Activated CD4-positive, alpha-beta T cell treated with anti-CD3 and anti-CD28 coated beads, Interleukin-2, amount 10 ng/mL, durations not matched to agents 7 days and 5 days (primary cell): ENCODE data around the gene RP9. TPM values are rescaled to one million over a fixed set of nuclear protein-coding genes. Genes with fewer than 3 reads are reported as not detected.

Experiments
- CTCF ChIA-PET: fragments of 350-600 bp; sonication (Branson Sonifier 250); formaldehyde crosslinking; loops from one replicate; lab custom pipeline; 2021; ENCODE audit warnings: antibody characterized with exemption; lab: Charles Lee
- POLR2A ChIA-PET: fragments of 350-600 bp; sonication (Branson Sonifier 250); formaldehyde crosslinking; loops from one replicate; lab custom pipeline; 2021; ENCODE audit warnings: antibody characterized with exemption; lab: Charles Lee
- DNase-seq: peaks from one replicate; pipeline ENCODE4 v3.0.0-alpha.2; 2020
- H3K27ac Mint-ChIP-seq: one replicate; pipeline ENCODE4 v1.8.0; 2021; ENCODE audit warnings: mild to moderate bottlenecking, moderate library complexity, mixed read lengths
- H3K27me3 Mint-ChIP-seq: one replicate; pipeline ENCODE4 v1.8.0; 2021; ENCODE audit warnings: mixed read lengths
- H3K36me3 Mint-ChIP-seq: one replicate; pipeline ENCODE4 v1.8.0; 2021; ENCODE audit warnings: low read depth, mixed read lengths
- H3K4me1 Mint-ChIP-seq: one replicate; pipeline ENCODE4 v1.8.0; 2021; ENCODE audit warnings: mixed read lengths
- H3K4me3 Mint-ChIP-seq: one replicate; pipeline ENCODE4 v1.8.0; 2021; ENCODE audit warnings: mild to moderate bottlenecking, moderate library complexity, mixed read lengths
- H3K9me3 Mint-ChIP-seq: one replicate; pipeline ENCODE4 v1.8.0; 2021; ENCODE audit warnings: mixed read lengths
- total RNA-seq, 2 experiments: library from RNA; stranded (reverse); gene quantifications; one replicate each; pipeline ENCODE4 v1.2.3, GENCODE V29; 2021

The RP9 gene
- total RNA-seq, 2 experiments from 2014 or later = 10.8 to 13.2 TPM

GRCh38 chr7:33073243-33073642 is 36.0 kb downstream of the RP9 start:
- H3K4me1 Mint-ChIP-seq = peaks cover 13% of the 10 kb centered on the region
- H3K27me3 Mint-ChIP-seq = peaks cover 20% of the 10 kb centered on the region
- peaks cover 6% of the 10 kb centered on the region for H3K9me3 Mint-ChIP-seq
- no peaks in the 10 kb centered on the region for H3K36me3 Mint-ChIP-seq
- no peak for DNase-seq
- CTCF ChIA-PET = interaction anchor here (0.6 to 1.5 kb wide), 6 partner anchors 9 to 37 kb away, joined by 3 to 6 read pairs (median 4); partner anchors contain the start of gene NT5C3A
- H3K4me3 Mint-ChIP-seq = no peak overlapping the region
- POLR2A ChIA-PET = interaction anchor here (0.6 kb wide), 1 partner anchor 110 kb away, joined by 3 read pairs; no protein-coding TSS in a partner anchor
- no peak overlapping the region for H3K27ac Mint-ChIP-seq

DNA sequence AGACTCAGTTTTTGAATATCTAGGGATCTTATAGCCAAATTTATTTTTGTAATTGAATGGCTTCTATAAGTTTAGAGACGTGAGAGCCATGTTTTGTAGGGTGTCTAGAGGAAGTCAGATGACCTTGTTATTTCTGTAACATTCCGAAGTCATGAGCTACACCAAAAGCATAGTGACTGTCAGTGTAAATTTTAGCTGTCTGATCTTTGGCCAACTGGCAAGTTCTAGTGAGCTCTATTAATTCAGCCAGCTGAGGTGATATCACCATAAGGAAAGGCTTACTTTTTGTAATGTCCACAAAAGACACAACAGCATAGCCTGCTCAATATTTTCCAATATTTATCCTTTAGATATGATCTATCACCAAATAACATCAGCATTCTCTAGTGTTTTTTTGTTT is 36.7 kb downstream of the RP9 start:
- ChIA-PET CTCF (interaction anchor here (0.9 to 1.5 kb wide), 5 partner anchors 9 to 37 kb away, joined by 3 to 6 read pairs (median 4); partner anchors contain the start of gene NT5C3A), POLR2A (interaction anchor here (0.6 kb wide), 1 partner anchor 111 kb away, joined by 3 read pairs; no protein-coding TSS in a partner anchor)
- Mint-ChIP-seq H3K27ac (no peak overlapping the region), H3K4me1 (peaks cover 11% of the 10 kb centered on the region), H3K9me3 (peaks cover 6% of the 10 kb centered on the region), H3K4me3 (no peak overlapping the region), H3K36me3 (no peaks in the 10 kb centered on the region), H3K27me3 (peaks cover 20% of the 10 kb centered on the region)
- no peak for DNase-seq

GRCh38 chr7:33070831-33071230 is 38.4 kb downstream of the RP9 start:
- Mint-ChIP-seq H3K4me3 (no peak overlapping the region), H3K4me1 (no peaks in the 10 kb centered on the region), H3K27ac (no peak overlapping the region), H3K36me3 (peaks cover under 1% of the 10 kb centered on the region), H3K9me3 (peaks cover 17% of the 10 kb centered on the region), H3K27me3 (peaks cover 32% of the 10 kb centered on the region)
- ChIA-PET CTCF (no interaction called here), POLR2A (no interaction called here)
- DNase-seq = no peak

- peaks cover 2% of the 10 kb centered on the region for H3K36me3 Mint-ChIP-seq
- H3K27me3 Mint-ChIP-seq = peaks cover 32% of the 10 kb centered on the region
- H3K4me3 Mint-ChIP-seq = no peak overlapping the region
- CTCF ChIA-PET = no interaction called here
- no peak for DNase-seq
- POLR2A ChIA-PET = no interaction called here
- H3K9me3 Mint-ChIP-seq = peaks cover 18% of the 10 kb centered on the region
- H3K27ac Mint-ChIP-seq = no peak overlapping the region
- no peaks in the 10 kb centered on the region for H3K4me1 Mint-ChIP-seq
Measured at GRCh38 chr7:33070277-33070676, 38.9 kb downstream of the RP9 start.

DNA sequence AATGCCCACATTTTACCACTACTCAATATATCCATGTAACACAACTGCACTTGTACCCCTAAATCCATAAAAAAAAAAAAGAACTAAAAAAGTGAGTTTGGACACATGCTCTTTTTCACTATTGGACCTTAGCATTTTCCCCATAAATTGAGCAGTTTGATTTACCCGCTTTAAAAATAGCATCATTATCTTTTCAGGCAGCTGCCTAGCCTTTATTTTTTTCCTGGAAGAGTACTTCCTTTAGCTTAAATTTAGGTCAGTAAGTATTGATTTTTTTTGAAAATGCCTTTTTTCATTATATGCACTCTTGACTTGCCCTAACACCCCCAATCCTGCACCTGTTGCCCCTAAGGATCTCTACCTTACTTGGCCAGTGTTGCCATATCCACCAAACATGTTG is 41.3 kb downstream of the RP9 start:
- H3K36me3 Mint-ChIP-seq = peaks cover 6% of the 10 kb centered on the region
- ChIA-PET POLR2A (no interaction called here), CTCF (interaction anchor here (0.6 kb wide), 1 partner anchor 288 kb away, joined by 9 read pairs; no protein-coding TSS in a partner anchor)
- no peak overlapping the region for H3K27ac Mint-ChIP-seq
- H3K4me3 Mint-ChIP-seq = no peak overlapping the region
- H3K27me3 Mint-ChIP-seq = peaks cover 22% of the 10 kb centered on the region
- peaks cover 18% of the 10 kb centered on the region for H3K9me3 Mint-ChIP-seq
- H3K4me1 Mint-ChIP-seq = peaks cover 14% of the 10 kb centered on the region
- DNase-seq = no peak

DNA sequence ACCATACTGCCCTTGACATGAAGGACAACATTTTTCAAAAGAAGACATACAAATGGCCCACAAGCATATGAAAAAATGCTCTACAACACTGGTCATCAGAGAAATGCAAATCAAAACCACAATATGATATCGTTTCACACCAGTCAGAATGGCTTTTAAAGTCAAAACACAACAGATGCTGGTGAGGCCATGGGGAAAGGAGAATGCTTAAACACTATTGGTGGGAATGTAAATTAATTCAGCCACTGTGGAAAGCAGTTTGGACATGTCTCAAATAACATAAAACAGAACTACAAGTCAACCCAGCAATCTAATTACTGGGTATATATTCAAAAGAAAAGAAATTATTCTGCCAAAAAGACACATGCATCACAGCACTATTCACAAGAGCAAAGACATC is 42.4 kb downstream of the RP9 start:
- peaks cover 6% of the 10 kb centered on the region for H3K36me3 Mint-ChIP-seq
- peaks cover 18% of the 10 kb centered on the region for H3K9me3 Mint-ChIP-seq
- ChIA-PET POLR2A (no interaction called here), CTCF (no interaction called here)
- no peak overlapping the region for H3K4me3 Mint-ChIP-seq
- peaks cover 22% of the 10 kb centered on the region for H3K27me3 Mint-ChIP-seq
- no peak for DNase-seq
- H3K4me1 Mint-ChIP-seq = peaks cover 15% of the 10 kb centered on the region
- H3K27ac Mint-ChIP-seq = no peak overlapping the region

GRCh38 chr7:33065981-33066380 is 43.2 kb downstream of the RP9 start:
- H3K4me3 Mint-ChIP-seq = no peak overlapping the region
- POLR2A ChIA-PET = no interaction called here
- peaks cover 22% of the 10 kb centered on the region for H3K27me3 Mint-ChIP-seq
- peaks cover 6% of the 10 kb centered on the region for H3K36me3 Mint-ChIP-seq
- H3K27ac Mint-ChIP-seq = no peak overlapping the region
- DNase-seq = no peak
- peaks cover 19% of the 10 kb centered on the region for H3K4me1 Mint-ChIP-seq
- CTCF ChIA-PET = no interaction called here
- H3K9me3 Mint-ChIP-seq = peaks cover 18% of the 10 kb centered on the region

DNA sequence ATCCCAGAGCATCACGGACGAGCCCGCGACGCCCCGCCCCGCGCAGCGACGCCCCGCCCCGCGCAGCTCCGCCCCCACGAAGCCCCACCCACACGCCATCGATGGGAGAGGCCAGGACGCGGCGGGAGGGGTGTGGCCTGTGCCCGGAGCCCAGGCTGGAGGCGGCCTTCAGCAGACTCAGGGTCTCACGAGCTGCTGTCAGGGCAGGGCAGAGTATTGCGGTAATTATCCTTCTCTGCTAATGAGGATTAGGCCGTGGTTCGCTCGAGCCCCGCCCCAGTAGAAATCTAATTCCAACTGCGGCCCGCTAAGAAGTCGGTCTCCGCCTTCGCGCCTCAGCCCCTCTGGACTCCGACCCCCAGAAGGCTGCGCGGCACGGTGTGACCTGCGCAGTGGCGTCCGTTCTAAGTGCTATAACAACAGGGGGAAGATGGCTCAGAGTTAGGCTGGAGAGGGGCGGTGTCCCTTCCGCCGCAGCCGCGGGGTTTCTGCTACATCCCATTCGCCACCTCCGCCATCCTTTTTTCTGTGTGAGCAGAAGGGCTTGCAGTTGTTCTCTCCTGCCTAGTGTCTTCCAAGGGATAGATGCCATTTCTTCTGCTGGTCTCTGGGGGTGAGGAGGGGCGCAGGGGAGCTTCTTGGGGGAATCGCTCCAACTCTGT is 46.3 kb downstream of the RP9 start:
- POLR2A ChIA-PET = interaction anchor here (1.1 kb wide), 1 partner anchor 22 kb away, joined by 3 read pairs; no protein-coding TSS in a partner anchor

GRCh38 chr7:33062023-33062781 is 47.0 kb downstream of the RP9 start, which contains the start of gene NT5C3A:
NT5C3A (minus strand) TSS chr7:33062776; CDS start chr7:33062705, 71 bp downstream.
- POLR2A ChIA-PET = interaction anchor here (1.1 kb wide), 1 partner anchor 22 kb away, joined by 3 read pairs; no protein-coding TSS in a partner anchor
- peaks cover 18% of the 10 kb centered on the region for H3K36me3 Mint-ChIP-seq
- H3K4me3 Mint-ChIP-seq = peak within 1 kb of the TSS; percentile 98
- CTCF ChIA-PET = interaction anchor here (0.6 to 4.2 kb wide), 7 partner anchors 9 to 67 kb away, joined by 3 to 16 read pairs (median 4); no protein-coding TSS in a partner anchor
- H3K27ac Mint-ChIP-seq = peak within 1 kb of the TSS; percentile 95
- peaks cover 14% of the 10 kb centered on the region for H3K27me3 Mint-ChIP-seq
- H3K9me3 Mint-ChIP-seq = peaks cover 12% of the 10 kb centered on the region
- peak; percentile 35 for DNase-seq
- peaks cover 48% of the 10 kb centered on the region for H3K4me1 Mint-ChIP-seq

More for the DNA sequence above, 46.3 kb downstream of the RP9 start:
- H3K27me3 Mint-ChIP-seq = peaks cover 14% of the 10 kb centered on the region
- CTCF ChIA-PET = interaction anchor here (0.6 to 4.2 kb wide), 7 partner anchors 10 to 66 kb away, joined by 3 to 16 read pairs (median 4); no protein-coding TSS in a partner anchor
- H3K4me1 Mint-ChIP-seq = peaks cover 43% of the 10 kb centered on the region
- peaks cover 12% of the 10 kb centered on the region for H3K9me3 Mint-ChIP-seq
- H3K4me3 Mint-ChIP-seq = peak overlapping the region; percentile 98
- DNase-seq = peak; percentile 93
- peaks cover 17% of the 10 kb centered on the region for H3K36me3 Mint-ChIP-seq
- H3K27ac Mint-ChIP-seq = peak overlapping the region; percentile 95

- Mint-ChIP-seq H3K4me1 (peaks cover 48% of the 10 kb centered on the region), H3K9me3 (peaks cover 7% of the 10 kb centered on the region), H3K36me3 (peaks cover 18% of the 10 kb centered on the region), H3K27me3 (peaks cover 8% of the 10 kb centered on the region), H3K27ac (peak overlapping the region; percentile 94), H3K4me3 (peak overlapping the region; percentile 98)
- no peak for DNase-seq
- ChIA-PET CTCF (interaction anchor here (1.4 to 4.2 kb wide), 2 partner anchors 9 to 48 kb away, joined by 3 to 16 read pairs; no protein-coding TSS in a partner anchor), POLR2A (interaction anchor here (1.1 kb wide), 1 partner anchor 21 kb away, joined by 3 read pairs; no protein-coding TSS in a partner anchor)
Measured at GRCh38 chr7:33061282-33061937, 47.8 kb downstream of the RP9 start.

DNA sequence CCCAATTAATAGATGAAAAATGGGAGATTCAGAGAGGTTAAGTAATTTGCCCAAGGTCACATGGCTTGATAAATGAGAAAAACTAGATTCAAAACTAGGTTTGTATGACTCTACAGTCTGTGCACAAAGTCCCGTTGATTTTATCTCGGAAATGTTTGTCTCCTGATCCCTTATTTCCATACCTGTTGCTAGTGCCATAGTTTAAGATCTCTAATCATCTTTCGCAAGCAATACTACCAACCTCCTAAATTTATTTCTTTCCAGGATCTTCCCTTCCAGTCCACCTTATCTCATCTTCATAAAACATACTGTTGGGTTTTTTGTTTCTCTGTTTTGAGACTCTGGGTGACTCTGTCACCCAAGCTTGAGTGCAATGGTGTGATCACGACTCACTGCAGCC is 49.6 kb downstream of the RP9 start:
- no peak for DNase-seq
- CTCF ChIA-PET = no interaction called here
- peaks cover 62% of the 10 kb centered on the region for H3K4me1 Mint-ChIP-seq
- H3K9me3 Mint-ChIP-seq = no peaks in the 10 kb centered on the region
- H3K27me3 Mint-ChIP-seq = no peaks in the 10 kb centered on the region
- no peak overlapping the region for H3K4me3 Mint-ChIP-seq
- POLR2A ChIA-PET = no interaction called here
- H3K36me3 Mint-ChIP-seq = peaks cover 22% of the 10 kb centered on the region
- H3K27ac Mint-ChIP-seq = no peak overlapping the region

DNA sequence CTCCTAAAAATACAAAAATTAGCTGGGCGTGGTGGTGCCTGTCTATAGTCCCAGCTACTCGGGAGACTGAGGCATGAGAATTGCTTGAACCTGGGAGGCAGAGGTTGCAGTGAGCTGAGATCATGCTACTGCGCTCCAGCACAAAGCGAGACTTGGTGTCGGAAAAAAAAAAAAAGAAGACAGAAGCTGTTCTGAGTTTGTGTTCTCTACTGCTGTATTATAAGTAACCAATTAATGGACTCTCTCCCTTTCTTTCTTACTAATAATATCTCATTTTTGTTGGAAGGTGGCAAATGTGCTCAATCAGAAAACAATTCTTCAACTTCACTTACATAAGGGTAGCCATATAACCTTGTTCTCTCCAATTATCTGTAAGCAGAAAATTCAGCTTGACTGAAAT is 54.0 kb downstream of the RP9 start:
- ChIA-PET CTCF (interaction anchor here (0.6 to 1.2 kb wide), 4 partner anchors 17 to 705 kb away, joined by 3 read pairs; no protein-coding TSS in a partner anchor), POLR2A (no interaction called here)
- Mint-ChIP-seq H3K27me3 (no peaks in the 10 kb centered on the region), H3K36me3 (peaks cover 18% of the 10 kb centered on the region), H3K4me1 (peaks cover 68% of the 10 kb centered on the region), H3K9me3 (no peaks in the 10 kb centered on the region), H3K4me3 (no peak overlapping the region), H3K27ac (peak overlapping the region; percentile 81)
- no peak for DNase-seq
